ENCODE measurements around the gene TARBP1.
"Not testable (repeated sequence)": the region's sequence is repeated elsewhere in the genome, so short reads cannot be mapped to it uniquely, and the experiment has no call there.

TARBP1 gene, protein sequence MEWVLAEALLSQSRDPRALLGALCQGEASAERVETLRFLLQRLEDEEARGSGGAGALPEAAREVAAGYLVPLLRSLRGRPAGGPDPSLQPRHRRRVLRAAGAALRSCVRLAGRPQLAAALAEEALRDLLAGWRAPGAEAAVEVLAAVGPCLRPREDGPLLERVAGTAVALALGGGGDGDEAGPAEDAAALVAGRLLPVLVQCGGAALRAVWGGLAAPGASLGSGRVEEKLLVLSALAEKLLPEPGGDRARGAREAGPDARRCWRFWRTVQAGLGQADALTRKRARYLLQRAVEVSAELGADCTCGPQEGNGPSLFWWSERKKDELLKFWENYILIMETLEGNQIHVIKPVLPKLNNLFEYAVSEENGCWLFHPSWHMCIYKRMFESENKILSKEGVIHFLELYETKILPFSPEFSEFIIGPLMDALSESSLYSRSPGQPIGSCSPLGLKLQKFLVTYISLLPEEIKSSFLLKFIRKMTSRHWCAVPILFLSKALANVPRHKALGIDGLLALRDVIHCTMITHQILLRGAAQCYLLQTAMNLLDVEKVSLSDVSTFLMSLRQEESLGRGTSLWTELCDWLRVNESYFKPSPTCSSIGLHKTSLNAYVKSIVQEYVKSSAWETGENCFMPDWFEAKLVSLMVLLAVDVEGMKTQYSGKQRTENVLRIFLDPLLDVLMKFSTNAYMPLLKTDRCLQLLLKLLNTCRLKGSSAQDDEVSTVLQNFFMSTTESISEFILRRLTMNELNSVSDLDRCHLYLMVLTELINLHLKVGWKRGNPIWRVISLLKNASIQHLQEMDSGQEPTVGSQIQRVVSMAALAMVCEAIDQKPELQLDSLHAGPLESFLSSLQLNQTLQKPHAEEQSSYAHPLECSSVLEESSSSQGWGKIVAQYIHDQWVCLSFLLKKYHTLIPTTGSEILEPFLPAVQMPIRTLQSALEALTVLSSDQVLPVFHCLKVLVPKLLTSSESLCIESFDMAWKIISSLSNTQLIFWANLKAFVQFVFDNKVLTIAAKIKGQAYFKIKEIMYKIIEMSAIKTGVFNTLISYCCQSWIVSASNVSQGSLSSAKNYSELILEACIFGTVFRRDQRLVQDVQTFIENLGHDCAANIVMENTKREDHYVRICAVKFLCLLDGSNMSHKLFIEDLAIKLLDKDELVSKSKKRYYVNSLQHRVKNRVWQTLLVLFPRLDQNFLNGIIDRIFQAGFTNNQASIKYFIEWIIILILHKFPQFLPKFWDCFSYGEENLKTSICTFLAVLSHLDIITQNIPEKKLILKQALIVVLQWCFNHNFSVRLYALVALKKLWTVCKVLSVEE (N-terminal part only)

DNA sequence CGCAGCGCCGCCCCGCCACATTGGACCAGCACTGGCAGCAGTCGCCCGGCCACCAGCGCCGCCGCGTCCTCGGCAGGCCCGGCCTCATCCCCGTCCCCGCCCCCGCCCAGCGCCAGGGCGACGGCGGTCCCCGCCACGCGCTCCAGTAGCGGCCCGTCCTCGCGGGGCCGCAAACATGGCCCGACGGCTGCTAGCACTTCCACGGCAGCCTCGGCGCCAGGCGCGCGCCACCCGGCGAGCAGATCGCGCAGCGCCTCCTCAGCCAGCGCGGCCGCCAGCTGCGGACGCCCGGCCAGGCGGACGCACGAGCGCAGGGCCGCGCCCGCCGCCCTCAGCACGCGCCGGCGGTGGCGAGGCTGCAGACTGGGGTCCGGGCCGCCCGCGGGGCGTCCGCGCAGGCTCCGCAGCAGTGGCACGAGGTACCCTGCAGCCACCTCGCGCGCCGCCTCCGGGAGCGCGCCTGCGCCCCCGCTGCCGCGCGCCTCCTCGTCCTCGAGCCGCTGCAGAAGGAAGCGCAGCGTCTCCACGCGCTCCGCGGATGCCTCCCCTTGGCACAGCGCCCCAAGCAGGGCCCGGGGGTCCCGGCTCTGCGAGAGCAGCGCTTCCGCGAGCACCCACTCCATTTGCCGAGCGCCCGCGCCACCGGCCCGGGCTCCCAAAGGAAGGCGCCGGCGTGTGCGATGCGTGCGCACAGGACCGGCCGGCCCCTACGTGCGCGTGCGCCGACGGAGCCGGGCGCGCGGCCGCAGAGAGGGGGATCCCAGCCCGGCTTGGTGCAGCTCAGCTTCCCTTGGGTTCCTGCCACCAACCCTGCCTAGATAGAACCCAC is at the start of gene TARBP1:
Gene TARBP1, minus strand, starts transcription at position 699 of the 829 bp plus-strand sequence. Its CDS starts 76 bp downstream, at position 623.
- peak; percentile 75 for DNase-seq

DNA sequence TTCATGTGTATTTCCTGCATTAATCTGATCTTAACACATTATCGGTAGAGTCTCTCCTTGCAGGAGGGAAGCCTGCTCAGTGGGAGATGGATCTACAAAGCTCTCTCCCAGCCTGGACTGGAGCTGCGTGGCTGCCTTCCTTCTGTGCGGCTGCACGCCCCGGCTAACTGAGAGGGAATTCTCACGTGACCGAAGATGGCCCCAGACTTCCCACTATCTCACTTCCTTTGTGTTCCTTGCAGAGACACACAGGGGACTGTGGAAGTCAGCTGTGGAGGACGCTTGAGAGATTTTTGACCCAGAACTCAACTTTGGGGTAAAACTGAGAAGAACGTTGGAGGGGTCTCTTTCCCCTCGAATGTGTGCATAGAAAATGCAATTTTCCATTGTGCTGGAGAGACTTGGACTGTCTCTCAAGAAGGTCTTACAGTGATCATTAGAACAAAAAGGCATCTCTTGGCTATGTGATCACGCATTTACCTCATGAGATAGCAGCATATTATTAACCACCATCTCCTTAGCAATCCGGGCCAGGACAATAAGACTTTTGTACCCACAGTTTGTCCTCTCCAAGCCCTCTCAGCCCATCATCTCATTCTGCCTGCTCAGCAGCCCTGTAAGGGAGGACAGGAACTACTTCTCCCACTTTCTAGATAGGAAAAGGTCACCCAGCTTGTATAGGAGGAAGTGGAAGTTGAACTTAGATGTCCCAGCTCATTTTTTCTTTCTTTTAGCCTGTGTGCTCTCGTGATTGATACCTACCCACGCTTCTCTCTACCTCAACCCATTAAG is 49.3 kb upstream of the TARBP1 start:
- DNase-seq = no peak

DNA sequence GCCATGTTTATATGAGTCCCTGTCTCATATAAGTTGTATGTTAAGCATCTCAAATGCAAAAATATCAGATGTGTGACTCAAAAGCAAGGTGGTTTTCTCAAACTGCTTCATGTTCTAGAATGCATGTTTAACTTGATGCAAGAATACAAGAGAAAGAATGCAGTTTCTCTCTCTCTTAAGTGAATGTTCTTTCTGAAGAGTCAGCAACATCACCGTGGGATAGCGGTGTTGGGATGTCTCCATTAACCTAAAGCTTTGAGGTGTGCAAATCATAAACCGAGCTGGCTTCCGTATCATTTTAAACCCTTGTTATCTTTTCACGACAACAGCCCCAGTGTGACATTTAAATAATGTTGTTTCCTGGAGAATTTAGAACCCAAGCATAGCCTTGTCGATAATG is 48.4 kb upstream of the TARBP1 start:
- DNase-seq = no peak

DNA sequence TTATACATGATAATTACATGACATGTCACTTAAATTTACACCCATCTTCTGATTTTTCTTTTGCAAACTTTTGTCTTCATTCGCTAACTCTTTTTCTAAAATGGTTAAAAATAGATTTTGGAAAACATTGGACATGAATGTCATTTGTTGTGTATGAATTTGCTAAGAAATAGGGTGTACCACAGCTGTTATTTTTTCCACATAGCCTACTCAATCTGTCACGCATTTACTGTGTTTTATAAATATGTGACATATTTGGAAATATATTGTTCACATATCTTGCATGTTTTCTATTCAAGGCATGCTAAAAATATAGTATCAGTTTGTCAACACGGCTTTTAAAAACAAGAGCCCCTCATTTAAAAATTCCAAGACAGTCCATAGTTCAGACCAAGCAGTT is 47.9 kb upstream of the TARBP1 start:
- no peak for DNase-seq

DNA sequence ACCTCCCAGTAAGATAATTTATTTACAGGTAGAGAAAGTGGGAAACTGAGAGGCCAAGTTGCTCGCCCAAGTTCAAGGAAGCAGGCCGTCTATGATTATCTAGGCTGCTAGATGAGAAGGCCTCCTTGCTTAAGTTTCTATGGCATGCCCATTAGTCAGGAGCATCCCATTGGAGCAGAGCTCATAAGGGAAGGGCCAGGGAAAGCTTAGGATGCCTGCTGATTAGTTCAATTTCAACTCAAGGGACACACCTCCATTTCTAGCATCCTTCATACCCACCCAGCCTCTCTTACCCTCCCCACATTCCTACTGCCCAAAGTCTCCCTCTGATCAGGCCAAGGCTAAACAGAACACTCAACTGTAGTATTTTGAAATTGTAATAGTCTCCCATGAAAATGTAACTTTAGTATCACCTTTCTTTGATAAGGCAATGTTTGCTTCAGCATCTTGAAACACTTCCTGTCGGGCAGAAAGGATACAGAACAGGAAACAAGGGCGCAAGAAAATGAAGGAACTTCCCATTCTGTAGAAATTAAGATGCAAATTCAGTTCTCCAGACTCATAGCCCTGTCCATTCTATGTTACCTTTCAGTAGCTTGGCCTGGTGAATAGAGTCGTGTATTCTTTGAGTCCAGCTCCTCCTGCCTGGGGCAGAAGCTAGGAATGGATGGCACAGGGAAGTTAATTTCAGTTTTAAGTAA is 46.3 kb upstream of the TARBP1 start:
- DNase-seq = no peak

DNA sequence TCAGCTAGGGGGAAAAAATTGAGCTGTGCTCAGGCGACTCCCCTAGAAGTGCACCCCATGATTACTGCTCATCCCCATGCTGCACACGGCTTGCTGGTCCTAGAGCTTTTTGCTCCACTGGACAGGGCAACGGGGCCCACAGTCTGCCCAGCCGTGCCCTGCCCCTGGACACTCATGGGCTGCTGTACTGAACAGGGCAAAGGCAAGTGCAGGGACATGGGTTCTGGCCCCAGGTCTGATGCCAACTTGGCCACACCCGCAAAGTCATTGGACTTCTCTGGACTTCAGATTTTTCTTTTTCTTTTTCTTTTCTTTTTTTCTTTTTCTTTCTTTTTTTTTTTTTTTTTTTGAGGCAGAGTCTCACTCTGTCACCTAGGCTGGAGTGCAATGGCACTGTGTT is 42.9 kb upstream of the TARBP1 start:
- DNase-seq = no peak

DNA sequence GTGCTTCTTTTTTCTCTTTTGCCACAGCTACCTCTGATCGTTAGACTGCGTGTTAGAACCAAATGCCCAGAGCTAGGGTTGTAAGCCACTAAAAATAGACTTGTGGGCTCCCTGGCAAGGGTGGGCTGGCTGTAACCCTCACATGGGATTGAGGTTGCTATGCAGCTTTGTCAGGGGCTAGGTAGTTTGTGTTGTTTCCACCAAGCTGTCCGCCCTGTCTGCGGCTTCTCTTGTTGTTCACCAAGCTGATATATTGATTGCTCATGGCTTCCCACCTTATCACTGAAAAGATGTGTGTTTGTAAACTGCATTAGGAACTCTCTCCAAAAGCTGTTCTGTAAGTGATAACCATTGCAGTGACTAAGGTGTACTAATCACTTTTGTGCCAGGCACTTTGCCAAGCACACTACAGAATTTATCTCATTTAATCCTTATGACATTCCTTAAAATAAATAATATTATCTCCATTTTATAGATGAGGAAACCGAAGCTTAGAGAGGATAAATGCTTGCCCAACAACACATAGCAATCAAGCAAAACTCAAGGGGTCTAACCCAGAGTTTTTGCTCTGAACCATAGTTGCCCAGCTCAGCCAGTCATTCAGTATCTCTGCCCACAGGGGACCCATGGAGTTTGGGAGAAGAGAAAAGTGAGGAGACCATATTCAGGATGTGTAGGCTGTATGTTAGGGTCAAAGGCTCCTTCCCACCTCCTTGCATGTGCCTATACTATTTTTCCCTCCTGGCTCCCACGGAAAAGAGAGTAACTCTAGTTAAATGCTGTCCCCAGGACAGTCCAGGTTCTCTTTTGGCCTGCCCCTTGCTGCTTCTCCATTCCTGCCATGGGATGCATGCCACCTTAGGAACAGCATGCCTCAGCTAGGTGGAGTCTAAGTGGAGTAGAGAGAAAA is 42.2 kb upstream of the TARBP1 start:
- no peak for DNase-seq

DNA sequence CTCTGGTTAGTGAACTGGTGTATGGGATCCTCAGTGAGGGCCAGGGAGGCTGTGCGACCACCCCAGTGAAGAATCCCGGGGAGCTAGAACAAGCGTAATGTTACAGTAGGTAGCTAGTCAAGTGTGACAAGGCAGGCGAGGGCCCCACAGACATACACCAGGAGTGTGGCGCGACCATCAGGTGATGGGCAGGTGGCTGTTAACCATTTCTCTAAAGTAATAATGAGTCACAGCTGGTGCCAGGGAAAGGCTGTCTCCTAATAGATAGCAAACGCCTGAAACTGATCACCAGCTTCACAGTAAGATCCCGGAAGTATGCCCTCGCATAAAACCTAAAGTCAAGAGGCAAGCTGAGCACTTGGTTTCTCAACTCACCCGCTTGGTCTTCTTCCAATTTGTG is 40.5 kb upstream of the TARBP1 start:
- no peak for DNase-seq

DNA sequence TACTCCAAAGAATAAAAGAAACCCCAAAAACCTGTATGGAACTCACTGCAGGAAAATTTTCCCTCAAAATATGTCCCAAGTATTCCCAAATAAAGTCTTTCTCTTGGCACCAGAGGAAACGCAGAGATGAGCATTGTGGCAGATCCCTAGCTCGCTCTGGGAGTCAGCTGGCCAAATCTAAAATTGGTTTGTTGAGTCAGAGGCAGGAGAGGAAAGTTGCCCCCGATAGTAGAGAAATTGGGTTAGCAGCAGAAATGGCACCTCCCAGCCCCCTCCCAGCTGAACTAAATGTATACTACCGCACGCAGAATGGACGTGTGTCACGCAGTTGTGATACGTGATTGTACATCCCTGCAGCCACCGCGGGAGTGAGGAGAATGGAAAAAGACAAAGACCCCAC is 39.9 kb upstream of the TARBP1 start:
- DNase-seq = no peak

DNA sequence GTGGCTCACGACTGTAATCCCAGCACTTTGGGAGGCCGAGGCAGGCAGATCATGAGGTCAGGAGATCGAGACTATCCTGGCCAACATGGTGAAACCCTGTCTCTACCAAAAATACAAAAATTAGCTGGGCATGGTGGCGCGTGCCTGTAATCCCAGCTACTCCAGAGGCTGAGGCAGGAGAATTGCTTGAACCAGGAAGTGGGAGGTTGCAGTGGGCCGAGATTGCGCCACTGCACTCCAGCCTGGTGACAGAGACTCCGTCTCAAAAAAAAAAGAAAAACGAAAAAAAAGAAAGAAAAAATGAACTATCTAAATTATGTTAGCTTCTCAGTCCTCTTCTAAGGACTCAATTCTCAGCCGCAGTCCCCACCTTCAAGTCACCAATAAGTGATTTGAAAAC is 39.1 kb upstream of the TARBP1 start:
- not testable (repeated sequence) for DNase-seq

DNA sequence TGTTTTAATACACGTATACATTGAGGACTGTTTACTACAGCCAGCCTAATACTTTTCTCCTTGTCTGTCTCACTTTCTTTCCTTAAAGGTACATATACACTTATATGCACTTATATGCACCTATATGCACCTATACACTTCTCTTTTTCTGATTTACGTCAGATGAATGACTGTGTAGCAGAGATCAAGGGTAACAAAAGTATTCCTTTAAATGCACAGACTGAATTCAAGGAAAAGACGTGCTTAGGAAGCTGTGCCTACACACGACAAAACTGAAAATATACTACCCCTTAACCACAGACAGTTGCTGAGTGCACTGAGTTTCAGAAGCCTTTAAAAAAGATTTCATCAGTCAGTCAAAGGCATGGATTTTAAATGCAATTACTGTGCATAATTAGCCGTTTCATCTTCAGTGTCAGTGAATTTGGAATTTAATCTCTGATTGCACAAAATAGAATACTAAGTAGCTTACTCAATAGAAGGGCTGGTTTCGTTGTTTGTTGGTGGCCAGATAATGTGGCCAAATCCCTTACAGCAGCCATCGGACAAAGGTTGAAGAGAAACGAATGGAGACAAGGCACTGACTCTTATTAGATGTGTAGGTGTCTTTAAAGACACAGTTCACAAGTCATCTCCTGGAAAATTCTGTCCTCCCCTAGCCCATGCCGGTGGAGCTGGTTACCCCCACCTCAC is 38.3 kb upstream of the TARBP1 start:
- no peak for DNase-seq

DNA sequence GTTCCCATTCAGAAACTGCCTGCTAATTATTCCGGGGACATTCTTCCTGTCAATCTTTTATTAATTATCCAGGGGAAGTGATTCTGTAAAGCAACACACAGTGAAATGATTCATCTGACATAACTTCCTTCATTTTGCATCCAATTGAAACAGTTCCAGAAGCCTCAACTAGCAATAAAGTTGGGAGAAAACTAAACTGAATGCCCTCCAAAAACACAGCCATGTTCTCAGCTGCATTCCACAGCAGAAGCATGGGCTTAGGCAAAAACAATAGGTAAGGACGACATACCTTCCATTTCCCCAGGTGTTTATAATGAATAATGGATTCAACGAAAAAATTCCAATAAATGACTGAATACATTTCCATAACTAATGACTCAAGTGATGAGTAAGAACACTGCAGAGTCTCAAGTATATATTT is 36.9 kb upstream of the TARBP1 start:
- no peak for DNase-seq

DNA sequence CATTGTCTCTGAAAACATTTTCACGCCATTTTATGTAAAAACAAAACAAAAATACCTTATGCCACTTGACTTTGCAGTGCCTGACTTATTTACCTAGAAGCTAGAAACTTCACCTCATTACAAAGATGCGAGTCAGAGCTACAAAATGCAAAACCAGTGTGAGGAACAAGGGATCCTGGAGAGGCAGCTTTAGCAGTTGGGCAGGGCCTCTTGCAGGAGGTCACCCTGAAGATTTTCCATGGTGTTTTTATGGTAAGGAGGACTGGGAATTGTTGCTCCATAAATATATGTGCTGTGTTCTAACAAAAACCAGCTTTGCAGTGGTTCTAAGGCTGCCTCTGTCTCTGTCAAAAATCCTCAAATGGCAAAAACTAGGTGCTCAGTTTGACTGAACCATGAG is 36.4 kb upstream of the TARBP1 start:
- DNase-seq = no peak

DNA sequence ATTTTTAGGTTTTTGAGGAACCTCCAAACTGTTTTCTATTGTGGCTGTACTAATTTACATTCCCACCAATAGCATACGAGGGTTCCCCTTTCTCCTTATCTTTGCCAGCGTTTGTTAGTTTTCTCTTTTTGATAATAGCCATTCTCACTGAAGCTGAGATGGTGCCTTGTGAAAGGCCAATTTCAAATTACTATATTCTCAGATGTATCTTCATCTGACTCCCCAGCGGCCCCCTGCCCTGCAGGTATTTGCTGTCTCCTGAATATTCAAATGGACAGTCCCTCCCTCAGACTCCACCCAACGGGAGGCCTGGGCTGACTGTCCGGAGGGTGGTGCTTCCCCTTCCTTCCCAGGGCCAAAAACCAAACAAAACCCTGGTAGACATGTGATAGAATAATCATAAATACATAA is 33.5 kb upstream of the TARBP1 start:
- DNase-seq = no peak

DNA sequence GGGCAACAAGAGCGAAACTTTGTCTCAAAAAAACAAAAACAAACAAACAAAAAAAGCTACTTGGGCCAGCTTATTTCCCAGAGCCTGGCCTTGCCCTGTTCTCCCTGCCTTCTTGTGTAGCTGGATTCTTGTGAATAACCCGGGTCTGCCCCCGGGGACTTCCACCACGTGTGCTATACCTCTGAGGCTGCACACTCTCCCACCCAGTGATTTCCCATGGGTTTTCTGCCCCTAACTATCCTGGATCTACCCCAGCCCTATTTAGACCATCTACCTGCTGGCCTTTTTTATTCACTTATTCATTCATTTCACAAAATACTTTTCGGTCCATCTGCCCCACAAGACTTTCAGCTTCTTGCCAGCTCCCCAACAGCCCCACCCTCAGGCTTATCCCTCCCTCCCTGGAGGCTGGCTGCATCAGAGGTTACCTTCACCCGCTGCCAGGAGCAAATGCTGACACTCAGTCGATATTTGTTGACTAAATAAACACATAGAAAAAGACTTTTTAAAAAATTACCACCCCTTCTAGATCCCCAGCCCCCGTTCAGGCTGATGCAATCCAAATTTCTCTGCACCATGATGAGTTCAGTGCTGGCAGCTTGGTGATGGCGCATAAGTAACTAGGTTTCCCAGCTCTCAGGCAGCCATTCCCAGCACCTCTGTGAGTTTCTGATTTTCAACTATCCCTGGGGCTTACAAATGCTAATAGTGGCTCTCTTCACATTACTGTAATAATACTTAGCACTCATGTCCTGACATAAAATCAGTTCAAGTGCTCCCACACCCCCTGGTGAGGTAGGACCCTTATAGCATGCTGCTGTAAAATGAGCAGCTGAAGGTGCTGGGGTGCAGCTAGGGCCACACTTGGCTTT is 30.7 kb upstream of the TARBP1 start:
- DNase-seq = no peak

DNA sequence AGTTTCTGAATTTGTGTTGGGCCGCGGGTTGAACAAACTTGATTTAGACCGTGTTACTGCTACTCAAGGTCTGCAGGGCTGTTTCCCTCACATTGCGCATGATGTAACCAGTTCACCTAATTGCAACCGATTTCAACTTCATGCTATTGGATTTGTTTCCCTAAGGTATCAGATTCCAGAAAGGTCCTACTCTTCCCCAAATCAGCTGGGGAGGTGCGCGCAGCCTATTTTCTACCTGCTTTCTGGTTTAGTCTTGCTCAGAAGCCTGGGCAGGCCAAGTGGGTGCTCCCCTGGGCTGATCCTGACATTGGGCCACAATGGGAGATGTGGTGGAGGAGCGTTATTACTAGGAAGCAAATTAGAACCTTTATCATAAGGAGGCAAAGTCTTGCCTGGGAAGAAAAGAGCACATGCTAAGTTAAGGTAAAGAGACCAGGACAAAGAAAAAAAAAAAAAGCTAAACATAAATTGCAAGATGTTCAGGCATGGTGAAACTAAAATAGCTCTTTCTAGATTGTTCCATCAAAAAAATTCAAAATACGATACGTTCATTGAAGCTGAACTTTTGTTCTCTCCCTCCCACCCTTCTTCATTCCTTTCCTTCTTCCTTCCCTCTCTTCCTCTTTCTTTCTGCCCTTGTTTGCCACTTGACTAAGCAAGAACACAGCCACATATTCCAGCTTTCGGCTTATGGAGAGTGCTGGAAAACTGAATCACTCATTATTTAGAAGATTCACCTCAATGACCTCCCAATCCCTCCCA is 28.8 kb upstream of the TARBP1 start:
- no peak for DNase-seq

DNA sequence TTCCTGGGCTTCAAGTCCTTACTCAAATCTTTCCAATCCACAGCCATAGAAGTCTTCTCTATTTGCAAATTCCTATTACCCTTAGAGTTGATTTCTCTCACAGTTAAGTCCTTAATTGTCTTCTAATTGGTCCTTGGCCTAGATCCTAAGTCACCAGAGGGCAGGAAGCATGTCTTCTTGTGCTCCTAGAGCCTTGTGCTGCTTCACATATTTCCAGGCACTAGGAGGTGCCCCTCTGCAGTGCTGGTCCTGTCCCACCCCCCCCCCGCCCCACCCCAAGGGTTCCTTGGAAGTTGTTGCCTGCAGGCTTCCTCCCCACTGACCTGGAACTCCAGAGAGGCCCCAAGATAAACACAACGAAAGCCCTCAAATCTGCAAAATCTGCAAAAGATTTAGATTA is 28.1 kb upstream of the TARBP1 start:
- no peak for DNase-seq

Data from T1000 (cell line).